Measurements from ENCODE around the gene AFAP1.

The AFAP1 gene

GRCh38 chr4:7801001-7801400 is 138.7 kb downstream of the AFAP1 start:
- no peak for DNase-seq (ENCODE audit: low read depth in 2 of 2)
- no peak overlapping the region for H3K4me3 ChIP-seq (replicated peaks in 1 of 2; ENCODE audit: low read depth in 2 of 2, low read length in 2 of 2)
- no peak for TF ChIP-seq CTCF (IDR thresholded peaks at IDR 0.05; ENCODE audit: low read depth, low read length)

GRCh38 chr4:7800410-7800809 is 139.3 kb downstream of the AFAP1 start:
- H3K4me3 ChIP-seq (replicated peaks in 1 of 2; ENCODE audit: low read depth in 2 of 2, low read length in 2 of 2): no peak overlapping the region
- DNase-seq (ENCODE audit: low read depth in 2 of 2): no peak
- no peak for TF ChIP-seq CTCF (IDR thresholded peaks at IDR 0.05; ENCODE audit: low read depth, low read length)

GRCh38 chr4:7799736-7800135 is 139.9 kb downstream of the AFAP1 start:
- no peak for TF ChIP-seq CTCF (IDR thresholded peaks at IDR 0.05; ENCODE audit: low read depth, low read length)
- H3K4me3 ChIP-seq (replicated peaks in 1 of 2; ENCODE audit: low read depth in 2 of 2, low read length in 2 of 2): no peak overlapping the region
- DNase-seq (ENCODE audit: low read depth in 2 of 2): no peak

- no peak overlapping the region for H3K4me3 ChIP-seq (replicated peaks in 1 of 2; ENCODE audit: low read depth in 2 of 2, low read length in 2 of 2)
- no peak for TF ChIP-seq CTCF (IDR thresholded peaks at IDR 0.05; ENCODE audit: low read depth, low read length)
- DNase-seq (ENCODE audit: low read depth in 2 of 2): no peak
Observed at GRCh38 chr4:7799306-7799705, 140.4 kb downstream of the AFAP1 start.

- DNase-seq (ENCODE audit: low read depth in 2 of 2): peak in 1 of 2 donors; percentile 73
- no peak overlapping the region for H3K4me3 ChIP-seq (replicated peaks in 1 of 2; ENCODE audit: low read depth in 2 of 2, low read length in 2 of 2)
- TF ChIP-seq CTCF (IDR thresholded peaks at IDR 0.05; ENCODE audit: low read depth, low read length): no peak
Observed at GRCh38 chr4:7798178-7798995, 141.3 kb downstream of the AFAP1 start.

GRCh38 chr4:7797330-7797729 is 142.3 kb downstream of the AFAP1 start:
- no peak for DNase-seq (ENCODE audit: low read depth in 2 of 2)
- H3K4me3 ChIP-seq (replicated peaks in 1 of 2; ENCODE audit: low read depth in 2 of 2, low read length in 2 of 2): no peak overlapping the region
- no peak for TF ChIP-seq CTCF (IDR thresholded peaks at IDR 0.05; ENCODE audit: low read depth, low read length)

- no peak overlapping the region for H3K4me3 ChIP-seq (replicated peaks in 1 of 2; ENCODE audit: low read depth in 2 of 2, low read length in 2 of 2)
- TF ChIP-seq CTCF (IDR thresholded peaks at IDR 0.05; ENCODE audit: low read depth, low read length): no peak
- DNase-seq (ENCODE audit: low read depth in 2 of 2): no peak
Observed at GRCh38 chr4:7795983-7796382, 143.7 kb downstream of the AFAP1 start.
